Stimulated activated CD8-positive, alpha-beta memory T cell treated with anti-CD3 and anti-CD28 coated beads, Interleukin-4, amount 100 ng/mL, for 48 hours (primary cell): ENCODE results near the gene QARS1.
A peak's percentile ranks its signal among the peaks of the same experiment; 100 is the strongest.

Source experiments
- DNase-seq: peaks from one replicate; pipeline ENCODE4 v3.0.0-alpha.2; 2020

Gene QARS1

DNA sequence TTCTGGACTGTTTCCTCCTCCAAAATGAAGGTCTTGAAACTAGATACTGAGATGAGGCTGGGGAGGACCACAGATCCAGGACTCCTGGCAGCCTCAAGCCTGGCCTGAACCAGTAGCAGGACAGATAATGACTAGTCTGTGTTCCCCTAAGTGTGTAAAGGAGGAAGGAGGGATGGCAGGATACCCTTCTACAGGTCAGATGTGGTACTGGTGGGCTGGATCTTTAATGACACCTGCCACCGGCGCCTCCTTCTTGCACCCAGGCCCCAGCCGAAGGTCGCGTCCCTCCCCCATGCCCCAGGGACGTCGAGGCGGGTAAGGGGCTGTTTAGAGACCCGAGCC is 15.5 kb upstream of the QARS1 start:
- DNase-seq = no peak

DNA sequence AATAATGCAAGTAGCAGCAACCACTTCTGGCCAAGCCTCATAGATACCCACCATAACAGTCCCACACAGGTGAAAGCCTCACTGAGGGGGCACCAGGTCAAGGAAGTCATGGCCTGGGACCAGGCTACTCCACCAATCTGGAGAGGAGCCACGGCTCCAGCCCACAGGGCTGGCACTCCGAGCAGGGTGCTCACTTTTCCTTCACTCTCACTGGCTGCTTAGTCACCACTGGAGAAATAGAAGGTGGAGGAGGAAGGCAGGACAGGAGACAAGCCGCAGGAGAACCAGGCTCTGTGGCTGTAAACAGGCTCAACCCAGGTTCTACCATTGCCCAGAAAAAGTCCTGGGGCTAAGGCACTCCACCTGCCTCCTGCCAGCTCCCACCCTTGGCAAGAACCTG is 14.9 kb upstream of the QARS1 start:
- DNase-seq = no peak

DNA sequence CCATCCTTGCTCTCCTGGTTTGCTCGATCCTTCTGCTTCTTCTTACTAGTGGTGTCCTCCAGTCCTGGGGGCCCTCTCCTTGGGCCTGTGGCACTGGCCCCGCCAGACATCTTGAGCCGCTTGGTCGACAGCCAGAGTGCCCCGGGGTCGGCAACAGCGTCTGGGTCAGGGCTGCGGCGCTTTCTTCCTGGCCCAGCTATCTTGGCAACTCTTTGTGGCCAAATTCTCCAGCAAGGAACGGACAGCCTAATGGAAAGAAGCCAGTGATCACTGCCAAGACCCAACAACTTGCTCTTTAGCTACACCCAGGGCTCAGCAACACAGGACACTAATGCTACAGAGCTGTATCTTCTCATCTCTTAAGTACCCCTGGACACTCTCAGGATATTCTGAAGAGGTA is 14.5 kb upstream of the QARS1 start:
- DNase-seq = no peak

DNA sequence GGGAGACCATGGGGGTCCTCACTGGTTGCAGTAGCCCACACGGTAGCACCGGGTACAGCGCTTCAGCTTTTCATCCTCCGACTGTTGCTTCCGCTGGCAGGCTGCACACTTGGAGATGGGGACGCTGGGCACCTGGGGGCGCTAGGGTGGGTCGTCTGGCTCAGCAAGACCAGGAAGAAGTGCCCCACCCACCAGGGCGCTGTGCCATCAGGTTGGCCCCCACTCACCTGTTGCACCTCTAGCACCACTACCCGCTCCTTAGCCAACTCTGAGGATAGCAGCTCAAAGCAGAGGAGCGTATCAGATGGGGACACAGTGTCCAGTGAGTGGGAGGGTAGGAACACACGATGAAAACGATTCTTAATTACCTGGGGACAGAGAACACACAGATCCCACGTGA is 7.7 kb upstream of the QARS1 start:
- DNase-seq = no peak

DNA sequence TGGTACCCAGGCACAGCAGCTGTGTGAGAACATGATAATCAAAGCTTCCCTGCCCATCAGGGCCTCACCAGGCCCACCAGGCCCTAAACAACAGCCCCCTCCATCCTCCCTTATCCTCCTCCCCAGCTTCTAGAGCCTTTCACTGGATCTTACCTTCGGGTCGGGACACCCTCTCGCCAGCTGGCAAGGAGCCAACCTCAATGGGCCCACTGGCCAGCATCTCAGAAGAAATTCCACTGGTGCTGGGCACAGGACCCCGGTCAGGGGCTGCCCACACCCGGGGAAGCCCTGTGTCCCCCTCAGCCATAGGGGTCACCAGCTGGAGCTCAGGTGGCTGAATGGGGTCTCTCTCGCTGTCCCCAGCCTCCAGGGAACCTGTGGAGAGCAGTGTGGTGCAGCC is 6.8 kb upstream of the QARS1 start:
- no peak for DNase-seq

DNA sequence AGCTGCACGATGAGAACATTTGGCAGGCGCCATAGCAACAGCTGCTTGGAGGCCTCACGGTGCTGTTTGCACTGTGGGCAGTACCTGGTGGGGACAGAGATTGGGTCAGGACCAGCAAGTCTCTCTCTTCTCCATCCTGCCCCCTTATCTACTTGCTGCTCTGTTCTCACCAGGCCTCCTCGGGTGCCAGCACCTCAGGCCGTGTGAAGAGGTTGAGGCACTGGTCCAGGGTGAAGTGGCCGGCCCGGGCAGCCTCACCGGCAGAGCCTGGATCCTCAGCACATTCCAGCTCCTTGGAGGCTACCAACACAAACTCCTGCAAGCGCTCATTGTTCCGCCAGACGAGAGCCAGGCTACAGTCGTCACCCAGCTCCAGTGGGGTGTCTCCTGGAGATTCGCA is 6.2 kb upstream of the QARS1 start:
- DNase-seq = no peak

DNA sequence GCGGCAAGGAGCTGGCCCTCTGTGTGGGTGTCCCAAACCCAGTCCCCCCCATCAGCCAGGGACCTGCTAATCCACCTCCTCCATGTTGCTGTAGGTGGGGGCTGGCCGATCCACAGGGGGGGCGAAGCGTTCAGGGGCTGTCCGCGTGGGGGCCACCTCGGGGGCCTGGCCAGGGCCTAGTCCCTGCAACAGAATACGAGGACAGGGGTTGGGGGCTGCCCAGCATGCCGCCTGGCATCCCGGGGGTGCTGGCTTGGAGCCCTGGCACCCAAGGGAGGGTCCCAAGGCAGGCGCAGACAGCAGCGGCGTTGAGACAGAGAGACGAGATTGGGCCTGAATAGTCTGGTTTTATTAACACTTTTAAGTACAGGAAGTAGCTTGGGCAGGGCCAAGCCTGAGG is 3.8 kb upstream of the QARS1 start:
- no peak for DNase-seq

DNA sequence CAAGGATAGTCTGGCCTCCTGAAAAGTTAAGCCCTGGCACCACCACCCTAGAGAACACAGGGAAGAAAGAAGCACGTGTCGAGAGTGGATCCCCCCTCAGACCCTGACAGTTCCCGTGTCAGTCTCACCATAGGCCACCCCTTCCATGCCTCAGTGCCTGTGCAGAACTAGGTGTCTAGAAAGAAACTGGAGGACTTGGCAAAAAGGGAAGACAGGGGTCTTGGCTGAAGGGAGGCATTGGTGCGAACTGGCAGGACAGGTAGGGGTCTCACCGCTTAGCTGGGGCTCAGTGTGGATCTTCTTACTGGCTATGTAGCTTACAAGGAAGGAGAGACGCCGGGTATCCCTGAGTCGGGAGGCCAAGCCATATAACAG is 518 bp downstream of the QARS1 start:
- no peak for DNase-seq

DNA sequence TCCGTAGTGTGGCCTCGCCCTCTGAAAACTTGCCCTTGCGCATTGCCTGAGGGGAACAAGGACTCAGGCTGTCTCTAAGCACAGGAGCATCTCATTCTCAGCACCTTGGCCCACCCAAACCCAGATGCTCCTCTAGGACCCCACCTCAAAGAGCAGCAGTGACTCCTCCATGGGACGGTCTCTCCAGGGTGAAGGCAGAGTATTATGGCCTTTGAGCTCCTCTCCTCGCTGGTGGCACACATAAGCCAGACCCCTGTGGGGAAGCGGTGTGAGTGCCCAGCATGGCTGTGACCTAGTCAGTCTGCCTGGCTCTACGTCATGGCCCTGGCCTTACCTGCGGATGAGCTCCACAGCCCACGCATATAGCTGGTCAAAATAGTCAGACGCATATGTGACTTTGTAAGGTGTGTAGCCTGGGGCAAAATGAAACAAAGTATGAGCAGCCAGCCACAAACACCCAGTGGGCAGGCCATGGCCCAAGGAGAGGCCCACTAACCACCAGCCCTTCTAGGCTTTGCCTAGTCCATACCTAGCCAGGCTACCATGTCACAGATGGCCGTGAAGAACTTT is 4.4 kb downstream of the QARS1 start:
- DNase-seq = no peak

DNA sequence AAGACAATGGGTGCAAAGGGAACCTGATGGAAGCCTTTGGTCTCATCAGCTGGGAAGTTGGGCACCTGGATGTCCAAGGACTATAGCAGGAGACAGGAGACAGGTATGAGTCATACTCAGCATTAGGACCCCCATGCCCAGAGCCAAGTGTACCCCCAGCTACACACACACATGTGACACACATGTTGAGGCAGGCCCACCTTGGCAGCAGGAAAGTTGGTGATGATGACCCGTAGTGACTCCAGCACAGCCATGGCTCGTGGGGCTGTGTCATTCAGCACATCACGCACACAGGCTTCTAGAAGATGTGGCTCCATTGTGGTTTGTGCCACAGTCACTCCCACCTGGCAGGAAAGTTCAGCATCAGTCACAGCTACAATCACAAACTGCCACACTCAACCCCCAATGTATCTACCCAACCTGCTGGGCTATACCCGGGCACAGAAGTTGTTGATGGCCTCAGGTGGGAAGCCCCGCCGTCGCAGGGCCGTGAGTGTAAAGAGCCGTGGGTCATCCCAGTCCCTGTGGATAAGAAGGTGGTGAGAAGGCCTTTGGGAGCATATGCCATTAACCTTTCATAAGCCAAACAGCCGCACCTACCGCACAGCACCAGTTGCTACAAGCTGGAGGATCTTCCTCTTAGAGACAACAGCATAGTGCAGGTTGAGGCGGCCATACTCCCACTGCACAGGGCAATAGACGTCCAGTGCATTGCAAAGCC is 5.5 kb downstream of the QARS1 start:
- no peak for DNase-seq

DNA sequence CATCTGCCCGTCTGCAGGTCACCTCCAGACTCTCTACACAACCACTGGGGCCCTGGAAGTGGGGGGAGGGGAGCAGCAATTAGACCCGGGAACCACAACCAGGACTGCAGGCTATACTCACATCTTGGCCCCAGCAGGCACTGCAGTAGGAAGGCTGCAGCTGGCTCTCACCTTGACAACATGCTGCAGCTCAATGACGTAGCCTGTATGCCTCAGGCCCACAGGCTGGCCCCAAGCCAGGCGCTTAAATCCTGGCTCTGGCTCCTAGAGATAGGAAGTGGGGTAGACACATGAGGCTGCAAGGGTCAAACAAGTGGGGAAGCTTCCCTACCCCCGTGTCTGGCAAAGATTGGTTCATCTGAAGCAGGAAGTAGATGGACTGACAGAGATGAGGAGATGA is 6.1 kb downstream of the QARS1 start:
- no peak for DNase-seq

DNA sequence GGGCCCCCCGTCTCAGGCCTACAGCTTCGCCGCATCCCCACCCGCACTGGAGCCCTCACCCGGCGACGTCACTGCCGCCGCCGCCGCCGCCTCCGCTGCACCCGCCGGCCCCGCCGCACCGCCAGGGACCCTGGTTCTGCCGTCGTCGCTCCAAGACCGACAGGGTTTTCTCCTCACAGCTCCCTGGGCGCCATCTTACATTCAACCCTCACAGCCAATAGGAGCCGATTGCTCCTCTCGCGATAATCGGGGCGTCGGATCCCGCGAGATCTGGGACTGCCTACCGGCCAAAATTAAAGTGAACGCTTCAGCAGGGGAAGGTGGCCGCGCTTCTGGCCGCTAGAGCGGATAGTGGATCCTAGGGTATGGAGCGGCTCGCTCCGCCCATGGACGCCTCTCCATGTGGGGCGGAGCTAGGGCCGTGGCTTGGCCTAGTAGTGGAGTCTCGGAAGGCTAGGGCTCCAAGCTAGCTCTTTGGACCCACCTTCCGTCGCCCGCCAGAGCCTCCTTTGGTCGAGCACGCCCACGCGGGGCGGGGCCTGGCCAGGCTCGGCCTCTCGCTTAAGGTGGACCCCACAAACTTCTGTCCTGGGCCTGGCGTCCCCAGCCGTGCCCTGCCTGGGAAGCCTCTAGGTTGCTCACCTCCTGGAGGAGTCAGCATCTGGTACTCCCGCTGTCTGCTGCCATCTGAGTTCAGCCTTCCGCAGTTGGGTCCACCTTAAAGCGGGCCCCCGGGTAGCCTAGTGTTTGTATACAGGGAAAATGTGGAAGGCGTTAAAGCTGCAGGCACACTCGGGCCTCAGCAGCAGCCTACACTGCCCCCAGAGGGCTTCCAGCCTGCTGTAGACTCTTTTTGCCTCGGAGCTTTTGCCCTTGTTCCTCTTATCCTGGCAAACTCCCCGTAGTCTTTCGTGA is 10.4 kb downstream of the QARS1 start, which contains the start of gene QRICH1:
TSS of gene QRICH1 (minus strand) at position 219 of the 915 bp plus-strand sequence. CDS start 17,054 bp downstream, outside the sequence.
- peak; percentile 96 for DNase-seq

DNA sequence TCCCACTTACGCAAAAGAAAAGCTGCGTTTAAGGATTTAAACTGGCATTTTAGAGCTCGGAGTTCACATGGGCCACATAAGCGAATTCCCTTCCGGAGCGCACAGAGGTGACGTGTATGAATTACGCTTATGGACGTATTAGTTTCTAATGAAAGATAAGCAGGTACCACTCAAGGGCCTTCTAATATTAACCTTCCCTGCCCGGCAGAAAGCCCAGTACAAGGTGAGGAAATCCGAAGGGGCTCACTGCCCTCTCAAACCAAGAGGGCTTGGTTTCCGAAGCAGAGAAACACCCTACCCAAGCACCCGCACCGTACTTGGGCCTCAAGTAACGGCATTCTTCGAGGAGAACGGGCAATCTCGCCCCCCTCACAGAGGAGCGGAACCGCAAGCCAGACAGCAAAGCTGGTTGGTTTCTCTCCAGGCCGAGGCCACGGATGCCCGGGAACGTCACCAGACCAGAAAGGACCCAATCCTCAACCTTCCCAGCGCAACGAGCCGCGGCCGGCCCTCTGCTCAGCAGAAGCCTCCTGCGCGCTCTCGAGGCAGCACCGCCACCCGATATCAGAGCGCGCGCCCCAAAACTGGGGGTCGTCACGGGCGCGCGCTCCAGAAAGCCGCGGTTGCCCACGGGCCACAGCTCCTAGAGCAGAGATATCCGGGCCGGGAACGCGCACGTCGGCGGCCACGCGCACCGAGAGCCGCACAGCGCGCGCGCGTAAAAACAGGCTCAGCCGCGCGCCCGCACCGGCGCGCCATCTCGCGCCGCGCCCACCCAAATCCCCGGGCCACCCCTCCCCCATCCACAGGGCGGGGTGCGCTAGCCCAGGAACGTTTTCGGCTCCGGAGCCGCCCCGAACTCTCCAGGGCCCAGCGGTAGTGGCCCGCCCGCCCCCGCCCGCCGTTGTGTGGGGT is 11.4 kb downstream of the QARS1 start:
- DNase-seq = peak; percentile 90

DNA sequence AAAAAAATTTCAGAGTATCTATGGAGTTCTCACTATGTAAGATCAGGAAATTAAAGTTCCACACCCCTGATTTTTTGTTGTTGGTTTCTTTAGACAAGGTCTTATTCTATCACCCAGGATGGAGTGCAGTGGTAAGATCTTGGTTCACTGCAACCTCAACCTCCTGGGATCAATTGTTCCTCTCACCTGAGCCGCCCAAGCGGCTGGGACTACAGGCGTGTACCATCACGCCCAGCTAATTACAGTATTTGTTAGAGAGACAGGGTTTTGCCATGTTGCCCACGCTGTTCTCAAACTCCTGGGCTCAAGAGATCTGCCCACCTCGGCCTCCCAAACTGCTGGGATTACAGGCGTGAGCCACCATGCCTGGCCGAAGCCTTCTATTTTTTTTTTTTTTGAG is 23.1 kb downstream of the QARS1 start:
- DNase-seq = no peak

DNA sequence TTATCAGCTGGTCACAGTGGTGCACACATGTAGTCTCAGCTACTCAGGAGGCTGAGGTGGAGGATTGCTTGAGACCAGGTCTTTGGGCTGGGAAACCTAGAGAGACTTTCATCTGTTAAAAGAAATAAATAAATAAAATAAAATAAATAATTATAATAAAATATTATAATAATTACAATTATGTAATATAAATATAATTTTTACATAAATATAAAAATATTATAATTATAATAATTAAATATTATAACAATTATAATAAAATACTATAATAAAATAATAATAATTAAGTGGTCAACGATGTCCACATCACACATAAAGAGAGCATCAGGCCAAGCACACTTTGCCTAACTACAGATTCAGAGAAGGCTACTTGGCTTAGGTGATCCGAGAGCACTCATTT is 25.3 kb downstream of the QARS1 start:
- no peak for DNase-seq

DNA sequence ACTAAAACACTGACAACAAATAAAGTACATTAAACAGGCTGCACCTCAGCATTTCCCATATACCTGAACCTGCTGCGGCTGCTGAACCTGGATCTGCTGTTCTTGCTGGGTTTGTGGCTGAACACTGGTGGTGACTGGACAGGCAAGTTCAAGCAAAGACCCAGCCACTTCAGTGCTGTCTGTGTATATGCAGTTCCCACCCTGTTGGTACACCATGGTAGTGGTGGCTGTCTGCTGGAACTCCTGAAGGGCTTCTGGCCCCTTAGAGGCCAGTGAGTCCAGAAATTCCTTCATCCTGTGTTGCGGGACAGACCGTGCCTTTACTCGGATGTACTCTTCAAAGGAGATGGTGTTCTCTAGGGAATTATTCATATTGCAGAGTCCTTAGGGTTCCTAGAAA is 27.9 kb downstream of the QARS1 start:
- DNase-seq = no peak

DNA sequence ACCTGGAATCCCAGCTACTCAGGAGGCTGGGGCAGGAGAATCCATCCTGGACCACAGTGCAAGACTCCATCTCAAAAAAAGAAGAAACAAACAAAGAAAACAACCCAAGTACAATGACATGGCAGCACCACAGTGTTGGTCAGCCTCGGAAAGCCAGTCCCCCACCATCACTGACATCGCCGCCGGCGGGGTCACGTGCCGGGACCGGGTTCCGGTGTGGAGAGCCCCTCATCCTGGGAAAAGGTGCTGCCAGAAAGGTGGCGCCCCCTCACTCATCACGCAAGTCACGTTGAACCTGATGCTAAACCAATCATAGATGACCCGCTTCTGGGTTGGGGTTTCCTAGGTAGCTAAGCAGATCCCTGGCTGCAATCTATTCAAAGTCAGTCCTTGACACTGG is 28.4 kb downstream of the QARS1 start:
- no peak for DNase-seq

DNA sequence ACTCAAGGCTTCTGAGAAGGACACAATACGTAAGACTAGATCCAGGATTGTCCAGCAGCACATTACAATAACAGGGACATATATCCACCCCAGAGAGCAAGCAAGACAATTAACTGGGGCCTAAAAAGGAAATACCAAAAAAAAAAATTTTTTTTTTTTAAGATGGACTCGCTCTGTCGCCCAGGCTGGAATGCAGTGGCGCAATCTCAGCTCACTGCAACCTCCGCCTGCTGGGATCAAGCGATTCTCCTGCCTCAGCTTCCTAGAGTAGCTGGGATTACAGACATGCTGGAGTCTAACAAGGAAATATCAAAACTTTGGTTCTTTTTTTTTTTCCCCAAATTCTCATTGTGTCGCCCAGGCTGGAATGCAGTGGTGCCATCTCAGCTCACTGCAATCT is 46.5 kb downstream of the QARS1 start:
- DNase-seq = no peak

DNA sequence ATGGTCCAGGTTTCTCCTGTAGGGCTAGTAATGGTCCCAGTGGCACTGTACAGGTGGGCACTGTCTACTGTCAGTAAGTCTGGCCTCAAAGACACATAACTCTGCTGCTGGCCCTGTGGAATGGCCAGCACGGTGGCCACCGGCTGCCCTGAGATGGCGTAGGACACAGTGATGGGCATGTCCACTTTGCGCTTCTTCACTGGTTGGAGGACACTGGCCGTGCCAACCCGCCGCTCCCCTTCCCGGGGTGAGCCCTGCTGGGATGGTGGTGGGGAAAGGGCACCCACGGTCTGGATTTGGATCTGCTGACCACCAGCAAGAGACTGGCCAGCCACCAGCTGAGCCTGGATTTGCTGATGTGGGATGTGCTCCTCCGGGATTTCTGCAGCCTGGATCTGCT is 47.3 kb downstream of the QARS1 start:
- no peak for DNase-seq

DNA sequence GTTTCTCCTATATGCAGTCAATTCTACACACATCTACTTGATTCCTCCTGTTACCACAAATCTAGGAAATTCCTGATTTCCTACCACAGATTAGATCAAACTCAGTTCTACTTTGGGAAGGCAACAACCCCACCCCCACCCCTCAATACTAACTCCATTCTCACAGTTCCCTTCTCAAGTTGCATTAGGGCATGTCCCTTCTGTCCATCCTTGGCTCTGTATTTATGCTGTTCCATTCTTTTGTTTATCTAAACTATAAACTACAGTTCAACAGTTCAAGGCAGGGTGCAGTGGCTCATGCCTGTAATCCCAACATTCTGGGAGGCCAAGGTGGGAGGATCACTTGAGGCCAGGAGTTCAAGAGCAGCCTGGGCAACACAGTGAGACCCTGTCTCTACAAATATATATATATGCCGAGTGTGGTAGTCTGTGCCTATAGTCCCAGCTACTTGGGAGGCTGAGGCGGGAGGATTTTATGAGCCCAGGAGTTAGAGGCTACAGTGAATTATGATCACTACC is 50.2 kb downstream of the QARS1 start:
- no peak for DNase-seq

DNA sequence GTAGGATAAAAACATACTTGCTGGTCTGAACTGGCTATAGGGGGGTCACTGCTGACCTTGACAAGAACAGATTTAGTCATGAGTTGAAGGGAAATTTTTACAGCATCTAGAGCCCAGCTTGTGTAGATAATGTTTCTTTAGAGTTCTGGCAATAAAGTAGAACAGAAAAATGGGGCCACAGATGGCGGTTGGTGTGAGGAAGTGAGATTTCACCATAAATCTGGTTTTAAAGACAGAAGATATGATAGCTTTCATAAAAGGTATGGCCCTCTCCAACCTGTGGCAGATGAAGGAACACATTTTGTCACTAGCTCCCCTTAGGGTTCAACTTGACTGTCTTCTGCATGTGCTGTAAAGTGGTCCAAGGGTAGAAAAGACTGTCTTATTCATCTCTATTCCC is 51.0 kb downstream of the QARS1 start:
- DNase-seq = no peak
